ENCODE results near the gene CAMK2A. TPM values are rescaled to one million over a fixed set of nuclear protein-coding genes. Genes with fewer than 3 reads are reported as not detected.

The CAMK2A gene
- total RNA-seq, 1 donor from 2014 or later: not detected

- H3K27ac Mint-ChIP-seq: no peak overlapping the region
- H3K27me3 Mint-ChIP-seq: peaks cover 33% of the 10 kb centered on the region
- no peak for DNase-seq (ENCODE audit: low spot score, unreplicated experiment)
- no peak overlapping the region for H3K4me3 Mint-ChIP-seq (ENCODE audit: low read depth)
- no peaks in the 10 kb centered on the region for H3K4me1 Mint-ChIP-seq (ENCODE audit: low read depth)
- no peaks in the 10 kb centered on the region for H3K36me3 Mint-ChIP-seq (ENCODE audit: insufficient read depth)
- H3K9me3 Mint-ChIP-seq (ENCODE audit: low read depth): no peaks in the 10 kb centered on the region
- no peak for TF ChIP-seq CTCF (IDR thresholded peaks at IDR 0.05; ENCODE audit: unreplicated experiment)
Measured at GRCh38 chr5:150180241-150181026, 109.1 kb downstream of the CAMK2A start.

GRCh38 chr5:150179019-150179620, 110.5 kb downstream of the CAMK2A start:
- Mint-ChIP-seq H3K9me3 (ENCODE audit: low read depth) (no peaks in the 10 kb centered on the region), H3K36me3 (ENCODE audit: insufficient read depth) (no peaks in the 10 kb centered on the region), H3K27ac (no peak overlapping the region), H3K27me3 (peaks cover 28% of the 10 kb centered on the region), H3K4me3 (ENCODE audit: low read depth) (no peak overlapping the region), H3K4me1 (ENCODE audit: low read depth) (no peaks in the 10 kb centered on the region)
- no peak for DNase-seq (ENCODE audit: low spot score, unreplicated experiment)
- no peak for TF ChIP-seq CTCF (IDR thresholded peaks at IDR 0.05; ENCODE audit: unreplicated experiment)

GRCh38 chr5:150178262-150178661, 111.3 kb downstream of the CAMK2A start:
- peaks cover 35% of the 10 kb centered on the region for H3K27me3 Mint-ChIP-seq
- H3K4me3 Mint-ChIP-seq (ENCODE audit: low read depth): no peak overlapping the region
- H3K4me1 Mint-ChIP-seq (ENCODE audit: low read depth): peaks cover under 1% of the 10 kb centered on the region
- TF ChIP-seq CTCF (IDR thresholded peaks at IDR 0.05; ENCODE audit: unreplicated experiment): no peak
- H3K9me3 Mint-ChIP-seq (ENCODE audit: low read depth): no peaks in the 10 kb centered on the region
- no peak overlapping the region for H3K27ac Mint-ChIP-seq
- DNase-seq (ENCODE audit: low spot score, unreplicated experiment): no peak
- H3K36me3 Mint-ChIP-seq (ENCODE audit: insufficient read depth): no peaks in the 10 kb centered on the region

GRCh38 chr5:150177721-150178120, 111.9 kb downstream of the CAMK2A start:
- DNase-seq (ENCODE audit: low spot score, unreplicated experiment): no peak
- Mint-ChIP-seq H3K36me3 (ENCODE audit: insufficient read depth) (no peaks in the 10 kb centered on the region), H3K27me3 (peaks cover 34% of the 10 kb centered on the region), H3K4me3 (ENCODE audit: low read depth) (no peak overlapping the region), H3K27ac (no peak overlapping the region), H3K4me1 (ENCODE audit: low read depth) (peaks cover 1% of the 10 kb centered on the region), H3K9me3 (ENCODE audit: low read depth) (no peaks in the 10 kb centered on the region)
- TF ChIP-seq CTCF (IDR thresholded peaks at IDR 0.05; ENCODE audit: unreplicated experiment): no peak

GRCh38 chr5:150176745-150177477, 112.7 kb downstream of the CAMK2A start:
- Mint-ChIP-seq H3K4me1 (ENCODE audit: low read depth) (peaks cover 1% of the 10 kb centered on the region), H3K27ac (no peak overlapping the region), H3K4me3 (ENCODE audit: low read depth) (no peak overlapping the region), H3K27me3 (peaks cover 32% of the 10 kb centered on the region), H3K9me3 (ENCODE audit: low read depth) (no peaks in the 10 kb centered on the region), H3K36me3 (ENCODE audit: insufficient read depth) (no peaks in the 10 kb centered on the region)
- TF ChIP-seq CTCF (IDR thresholded peaks at IDR 0.05; ENCODE audit: unreplicated experiment): no peak
- no peak for DNase-seq (ENCODE audit: low spot score, unreplicated experiment)

Data from progenitor cell of endocrine pancreas (in vitro differentiated cells).